DMS79 treated with DMSO at 0.1 percent for 48 hours (cell line): ENCODE data around the gene PPM1N.
"Not testable (repeated sequence)": the region's sequence is repeated elsewhere in the genome, so short reads cannot be mapped to it uniquely, and the experiment has no call there.

Experiments used
- DNase-seq: peaks from one replicate; lab custom pipeline; 2025; lab: John Stamatoyannopoulos, UW

The PPM1N gene

GRCh38 chr19:45508861-45509691, 10.8 kb downstream of the PPM1N start:
- DNase-seq: no peak

GRCh38 chr19:45509692-45510015, 11.4 kb downstream of the PPM1N start:
- no peak for DNase-seq

GRCh38 chr19:45510352-45510751, 12.1 kb downstream of the PPM1N start:
- DNase-seq: not testable (repeated sequence)

- DNase-seq: no peak
These were observed 12.8 kb downstream of the PPM1N start for GRCh38 chr19:45511074-45511473.

- no peak for DNase-seq
These were observed 14.7 kb downstream of the PPM1N start for GRCh38 chr19:45512881-45513483.

- no peak for DNase-seq
These were observed 16.3 kb downstream of the PPM1N start for GRCh38 chr19:45514376-45515051.

- DNase-seq: no peak
These were observed 16.9 kb downstream of the PPM1N start for GRCh38 chr19:45515081-45515624.

- no peak for DNase-seq
These were observed 17.7 kb downstream of the PPM1N start for GRCh38 chr19:45515807-45516401.

- DNase-seq: no peak
These were observed 19.0 kb downstream of the PPM1N start for GRCh38 chr19:45517238-45517637.

- no peak for DNase-seq
These were observed 19.6 kb downstream of the PPM1N start for GRCh38 chr19:45517641-45518468.

GRCh38 chr19:45518469-45518826, 20.2 kb downstream of the PPM1N start:
- DNase-seq: no peak

GRCh38 chr19:45522010-45522941, 24.0 kb downstream of the PPM1N start:
- no peak for DNase-seq

GRCh38 chr19:45523642-45524256, 25.5 kb downstream of the PPM1N start:
- DNase-seq: peak; percentile 74

GRCh38 chr19:45524575-45525129, 26.4 kb downstream of the PPM1N start:
- no peak for DNase-seq

GRCh38 chr19:45526143-45526542, 27.9 kb downstream of the PPM1N start:
- DNase-seq: no peak

GRCh38 chr19:45526971-45527370, 28.7 kb downstream of the PPM1N start:
- no peak for DNase-seq

GRCh38 chr19:45527731-45528130, 29.5 kb downstream of the PPM1N start:
- DNase-seq: no peak

GRCh38 chr19:45528149-45528743, 30.0 kb downstream of the PPM1N start:
- DNase-seq: peak; percentile 49

GRCh38 chr19:45528744-45529419, 30.6 kb downstream of the PPM1N start:
- DNase-seq: peak; percentile 82
